NCI-H2171 treated with DMSO at 0.1 percent for 48 hours (cell line): ENCODE measurements around the gene DACH1.
A peak's percentile ranks its signal among the peaks of the same experiment; 100 is the strongest.
"Not testable (repeated sequence)": the region's sequence is repeated elsewhere in the genome, so short reads cannot be mapped to it uniquely, and the experiment has no call there.

Experiments
- DNase-seq: peaks from one replicate; lab custom pipeline; 2025; lab: John Stamatoyannopoulos, UW

The DACH1 gene

GRCh38 chr13:71828564-71828963 is 38.4 kb downstream of the DACH1 start:
- DNase-seq, result no peak

GRCh38 chr13:71828117-71828516 is 38.9 kb downstream of the DACH1 start:
- no peak for DNase-seq

GRCh38 chr13:71827241-71827640 is 39.8 kb downstream of the DACH1 start:
- no peak for DNase-seq

GRCh38 chr13:71820699-71821098 is 46.3 kb downstream of the DACH1 start:
- DNase-seq, result no peak

GRCh38 chr13:71817335-71817734 is 49.7 kb downstream of the DACH1 start:
- DNase-seq, result no peak

GRCh38 chr13:71814806-71815360 is 52.1 kb downstream of the DACH1 start:
- DNase-seq, result peak; percentile 80

- DNase-seq, result no peak
Measured at GRCh38 chr13:71813187-71813586, 53.8 kb downstream of the DACH1 start.

- DNase-seq, result no peak
Measured at GRCh38 chr13:71811344-71811743, 55.7 kb downstream of the DACH1 start.

- DNase-seq, result no peak
Measured at GRCh38 chr13:71808708-71809107, 58.3 kb downstream of the DACH1 start.

GRCh38 chr13:71806886-71807285 is 60.1 kb downstream of the DACH1 start:
- DNase-seq, result no peak

- DNase-seq, result peak; percentile 39
Measured at GRCh38 chr13:71803066-71803465, 63.9 kb downstream of the DACH1 start.

- DNase-seq, result peak; percentile 100
Measured at GRCh38 chr13:71801781-71802180, 65.2 kb downstream of the DACH1 start.

GRCh38 chr13:71801165-71801760 is 65.7 kb downstream of the DACH1 start:
- DNase-seq, result no peak

GRCh38 chr13:71799324-71799723 is 67.7 kb downstream of the DACH1 start:
- DNase-seq, result peak; percentile 44

- DNase-seq, result peak; percentile 56
Measured at GRCh38 chr13:71798707-71799106, 68.3 kb downstream of the DACH1 start.

GRCh38 chr13:71797517-71797916 is 69.5 kb downstream of the DACH1 start:
- peak; percentile 98 for DNase-seq

- DNase-seq, result no peak
Measured at GRCh38 chr13:71789693-71790329, 77.2 kb downstream of the DACH1 start.

- no peak for DNase-seq
Measured at GRCh38 chr13:71789037-71789436, 78.0 kb downstream of the DACH1 start.

GRCh38 chr13:71787414-71787813 is 79.6 kb downstream of the DACH1 start:
- no peak for DNase-seq

- no peak for DNase-seq
Measured at GRCh38 chr13:71786875-71787274, 80.1 kb downstream of the DACH1 start.

- no peak for DNase-seq
Measured at GRCh38 chr13:71785361-71785760, 81.6 kb downstream of the DACH1 start.

- DNase-seq, result no peak
Measured at GRCh38 chr13:71780546-71780945, 86.5 kb downstream of the DACH1 start.

- DNase-seq, result not testable (repeated sequence)
Measured at GRCh38 chr13:71778998-71779397, 88.0 kb downstream of the DACH1 start.

GRCh38 chr13:71775966-71776365 is 91.0 kb downstream of the DACH1 start:
- no peak for DNase-seq
